ENCODE measurements around the gene PDE4D. TPM values are rescaled to one million over a fixed set of nuclear protein-coding genes. Genes with fewer than 3 reads are reported as not detected.

The PDE4D gene
- total and polyA plus RNA-seq, 2 donors (not counting 3 experiments of a cell fraction or from before 2014, with no cell fraction given): 34.5 to 51.2 TPM

- Histone ChIP-seq H3K4me2 (ENCODE audit: insufficient read depth, low read length) (no peak overlapping the region), H3K4me1 (ENCODE audit: control insufficient read depth, extremely low read depth, insufficient read depth, low read length) (no peaks in the 10 kb centered on the region), H3K27ac (ENCODE audit: insufficient read depth, low read depth, low read length) (no peak overlapping the region), H3K27me3 (ENCODE audit: control insufficient read depth in 2 of 2, insufficient read depth in 2 of 2, low read length in 2 of 2) (no peaks in the 10 kb centered on the region), H3K36me3 (ENCODE audit: control insufficient read depth in 2 of 2, extremely low read depth in 1 of 2, insufficient read depth in 2 of 2, low read length in 2 of 2) (no peaks in the 10 kb centered on the region), H3K79me2 (ENCODE audit: control insufficient read depth, insufficient read depth, low read length) (no peaks in the 10 kb centered on the region), H3K9me1 (replicated peaks; ENCODE audit: control insufficient read depth, extremely low read depth, insufficient read depth, low read length) (no peaks in the 10 kb centered on the region), H3K9ac (replicated peaks; ENCODE audit: extremely low read depth, insufficient read depth, low read length) (no peak overlapping the region), H3K9me3 (replicated peaks; ENCODE audit: control insufficient read depth, insufficient read depth, low read length) (no peaks in the 10 kb centered on the region), H4K20me1 (replicated peaks; ENCODE audit: control insufficient read depth, extremely low read depth, insufficient read depth, low read length) (peaks cover 2% of the 10 kb centered on the region), H3K4me3 (replicated peaks in 1 of 3; ENCODE audit: insufficient read depth in 1 of 3, low read depth in 1 of 3, low read length in 3 of 3) (no peak overlapping the region), H2AFZ (ENCODE audit: low read depth, low read length) (no peak overlapping the region)
- no TSS peak for BruUV-seq (replicated peaks)
- dilution Hi-C loops (cut with MboI; ENCODE audit: extremely low pct_ligation_motif_present, low sequenced_read_pairs): no loop called here
- DNase-seq (ENCODE audit: low read depth, low spot score): no peak
- intact Hi-C loops (cut with micrococcal nuclease): no loop called here
- FAIRE-seq: no peak
- CTCF ChIA-PET: interaction anchor here (1.0 to 5.2 kb wide), 9 partner anchors 10 to 286 kb away, joined by 3 to 160 read pairs (median 7); no protein-coding TSS in a partner anchor
- POLR2A ChIA-PET: no interaction called here
- no peak for TF ChIP-seq JUN (IDR thresholded peaks at IDR 0.05; ENCODE audit: borderline replicate concordance, insufficient read depth, insufficient read length, low read depth)
- TF ChIP-seq POLR2AphosphoS5 (IDR thresholded peaks at IDR 0.05; ENCODE audit: insufficient read depth, low read depth, low read length): no peak
- TF ChIP-seq MAX (IDR thresholded peaks at IDR 0.05; ENCODE audit: insufficient read depth, insufficient read length): no peak
Measured at GRCh38 chr5:59674763-59675162, 218.8 kb downstream of the PDE4D start.

DNA sequence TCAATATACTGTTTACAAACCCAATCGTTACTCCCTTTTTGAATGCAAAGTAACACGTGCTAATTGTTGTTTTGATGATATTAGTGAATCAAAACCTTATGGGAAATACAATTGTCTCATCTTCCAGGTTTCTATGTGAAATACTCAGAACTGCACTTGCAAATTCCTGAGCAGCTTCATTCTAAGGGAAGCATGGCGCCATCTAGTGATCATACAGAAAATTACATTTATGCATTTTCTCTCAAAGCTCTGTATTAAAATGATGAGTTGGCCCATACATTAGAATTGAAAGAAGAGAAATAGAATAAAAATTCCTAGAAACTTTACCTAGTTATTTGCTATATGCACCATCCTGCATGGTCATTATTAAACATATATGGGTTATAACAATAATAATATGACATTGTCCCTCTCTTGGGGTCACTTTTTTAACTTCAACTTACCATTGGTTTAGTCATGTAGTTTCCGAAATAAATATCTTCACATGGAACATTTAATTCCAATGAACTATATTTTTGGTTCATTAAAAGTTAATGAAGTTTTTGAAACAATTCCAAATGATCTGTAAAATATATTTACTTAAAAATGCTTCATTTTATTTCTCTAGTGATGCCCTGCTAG, 220.0 kb downstream of the PDE4D start:
- Histone ChIP-seq H3K4me2 (ENCODE audit: insufficient read depth, low read length) (no peak overlapping the region), H3K27ac (ENCODE audit: insufficient read depth, low read depth, low read length) (no peak overlapping the region), H2AFZ (ENCODE audit: low read depth, low read length) (no peak overlapping the region), H3K79me2 (ENCODE audit: control insufficient read depth, insufficient read depth, low read length) (no peaks in the 10 kb centered on the region), H3K4me1 (ENCODE audit: control insufficient read depth, extremely low read depth, insufficient read depth, low read length) (no peaks in the 10 kb centered on the region), H4K20me1 (replicated peaks; ENCODE audit: control insufficient read depth, extremely low read depth, insufficient read depth, low read length) (peaks cover 2% of the 10 kb centered on the region), H3K9ac (replicated peaks; ENCODE audit: extremely low read depth, insufficient read depth, low read length) (no peak overlapping the region), H3K9me1 (replicated peaks; ENCODE audit: control insufficient read depth, extremely low read depth, insufficient read depth, low read length) (no peaks in the 10 kb centered on the region), H3K36me3 (ENCODE audit: control insufficient read depth in 2 of 2, extremely low read depth in 1 of 2, insufficient read depth in 2 of 2, low read length in 2 of 2) (no peaks in the 10 kb centered on the region), H3K9me3 (replicated peaks; ENCODE audit: control insufficient read depth, insufficient read depth, low read length) (no peaks in the 10 kb centered on the region), H3K4me3 (replicated peaks in 1 of 3; ENCODE audit: insufficient read depth in 1 of 3, low read depth in 1 of 3, low read length in 3 of 3) (no peak overlapping the region), H3K27me3 (ENCODE audit: control insufficient read depth in 2 of 2, insufficient read depth in 2 of 2, low read length in 2 of 2) (no peaks in the 10 kb centered on the region)
- TF ChIP-seq, protein P1, sequence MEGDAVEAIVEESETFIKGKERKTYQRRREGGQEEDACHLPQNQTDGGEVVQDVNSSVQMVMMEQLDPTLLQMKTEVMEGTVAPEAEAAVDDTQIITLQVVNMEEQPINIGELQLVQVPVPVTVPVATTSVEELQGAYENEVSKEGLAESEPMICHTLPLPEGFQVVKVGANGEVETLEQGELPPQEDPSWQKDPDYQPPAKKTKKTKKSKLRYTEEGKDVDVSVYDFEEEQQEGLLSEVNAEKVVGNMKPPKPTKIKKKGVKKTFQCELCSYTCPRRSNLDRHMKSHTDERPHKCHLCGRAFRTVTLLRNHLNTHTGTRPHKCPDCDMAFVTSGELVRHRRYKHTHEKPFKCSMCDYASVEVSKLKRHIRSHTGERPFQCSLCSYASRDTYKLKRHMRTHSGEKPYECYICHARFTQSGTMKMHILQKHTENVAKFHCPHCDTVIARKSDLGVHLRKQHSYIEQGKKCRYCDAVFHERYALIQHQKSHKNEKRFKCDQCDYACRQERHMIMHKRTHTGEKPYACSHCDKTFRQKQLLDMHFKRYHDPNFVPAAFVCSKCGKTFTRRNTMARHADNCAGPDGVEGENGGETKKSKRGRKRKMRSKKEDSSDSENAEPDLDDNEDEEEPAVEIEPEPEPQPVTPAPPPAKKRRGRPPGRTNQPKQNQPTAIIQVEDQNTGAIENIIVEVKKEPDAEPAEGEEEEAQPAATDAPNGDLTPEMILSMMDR (IDR thresholded peaks at IDR 0.05; ENCODE audit: extremely low read depth in 1 of 2, insufficient read depth in 1 of 2, low read depth in 1 of 2, low read length in 2 of 2): peak; percentile 38 to 46
- no peak for TF ChIP-seq EZH2 (IDR thresholded peaks at IDR 0.05; ENCODE audit: borderline replicate concordance, low read depth, low read length, severe bottlenecking)
- FAIRE-seq (peak; percentile 85), DNase-seq (ENCODE audit: low read depth, low spot score) (peak; percentile 66)
- ChIA-PET CTCF (interaction anchor here (0.6 to 5.2 kb wide), 78 partner anchors 8 to 499 kb away, joined by 3 to 160 read pairs (median 5); no protein-coding TSS in a partner anchor), POLR2A (no interaction called here)
- dilution Hi-C loops (cut with MboI; ENCODE audit: extremely low pct_ligation_motif_present, low sequenced_read_pairs) (no loop called here), intact Hi-C loops (cut with micrococcal nuclease) (loop anchor here (1.0 to 2.0 kb wide), 4 partner anchors 51 to 283 kb away; no protein-coding TSS in a partner anchor)
- no TSS peak for BruUV-seq (replicated peaks)

All from endothelial cell of umbilical vein (primary cell).